Endothelial cell (in vitro differentiated cells): ENCODE measurements around the gene PCNX2. TPM values are rescaled to one million over a fixed set of nuclear protein-coding genes. Genes with fewer than 3 reads are reported as not detected.

ENCODE experiments used
- DNase-seq: peaks from one replicate; pipeline ENCODE4 v3.0.0; 2021; ENCODE audit warnings: low spot score
- H3K27ac Mint-ChIP-seq: one replicate; pipeline ENCODE4 v1.8.0; 2021; ENCODE audit warnings: mixed read lengths, inconsistent platforms; ENCODE audit not compliant: unreplicated experiment
- H3K27me3 Mint-ChIP-seq: one replicate; pipeline ENCODE4 v1.8.0; 2021; ENCODE audit warnings: mild to moderate bottlenecking, moderate library complexity, mixed read lengths, inconsistent platforms; ENCODE audit not compliant: unreplicated experiment
- H3K36me3 Mint-ChIP-seq: one replicate; pipeline ENCODE4 v1.8.0; 2021; ENCODE audit warnings: mild to moderate bottlenecking, low read depth, mixed read lengths, inconsistent platforms; ENCODE audit not compliant: unreplicated experiment
- H3K4me1 Mint-ChIP-seq: one replicate; pipeline ENCODE4 v1.8.0; 2021; ENCODE audit warnings: mild to moderate bottlenecking, mixed read lengths, inconsistent platforms; ENCODE audit not compliant: unreplicated experiment
- H3K4me3 Mint-ChIP-seq: one replicate; pipeline ENCODE4 v1.8.0; 2021; ENCODE audit warnings: mild to moderate bottlenecking, mixed read lengths, inconsistent platforms; ENCODE audit not compliant: unreplicated experiment
- H3K9me3 Mint-ChIP-seq: one replicate; pipeline ENCODE4 v1.8.0; 2021; ENCODE audit warnings: mixed read lengths, inconsistent platforms; ENCODE audit not compliant: unreplicated experiment
- total RNA-seq: library from RNA; stranded (reverse); fragmentation: NEBNext Ultra II Directional; extraction: Animal tissue kit (Norgen Biotek cat#: 25700); gene quantifications from one replicate; pipeline ENCODE4 v1.2.1, GENCODE V29; 2021; ENCODE audit not compliant: unreplicated experiment
- TF ChIP-seq, protein P1 (sequence below): fragments of 200-600 bp; sonication (generic); IDR thresholded peaks from one replicate; pipeline ENCODE4 v1.5.0; 2021; ENCODE audit warnings: antibody characterized with exemption; ENCODE audit not compliant: unreplicated experiment

PCNX2 gene
- total RNA-seq, 1 donor from 2014 or later = 24.0 TPM

DNA sequence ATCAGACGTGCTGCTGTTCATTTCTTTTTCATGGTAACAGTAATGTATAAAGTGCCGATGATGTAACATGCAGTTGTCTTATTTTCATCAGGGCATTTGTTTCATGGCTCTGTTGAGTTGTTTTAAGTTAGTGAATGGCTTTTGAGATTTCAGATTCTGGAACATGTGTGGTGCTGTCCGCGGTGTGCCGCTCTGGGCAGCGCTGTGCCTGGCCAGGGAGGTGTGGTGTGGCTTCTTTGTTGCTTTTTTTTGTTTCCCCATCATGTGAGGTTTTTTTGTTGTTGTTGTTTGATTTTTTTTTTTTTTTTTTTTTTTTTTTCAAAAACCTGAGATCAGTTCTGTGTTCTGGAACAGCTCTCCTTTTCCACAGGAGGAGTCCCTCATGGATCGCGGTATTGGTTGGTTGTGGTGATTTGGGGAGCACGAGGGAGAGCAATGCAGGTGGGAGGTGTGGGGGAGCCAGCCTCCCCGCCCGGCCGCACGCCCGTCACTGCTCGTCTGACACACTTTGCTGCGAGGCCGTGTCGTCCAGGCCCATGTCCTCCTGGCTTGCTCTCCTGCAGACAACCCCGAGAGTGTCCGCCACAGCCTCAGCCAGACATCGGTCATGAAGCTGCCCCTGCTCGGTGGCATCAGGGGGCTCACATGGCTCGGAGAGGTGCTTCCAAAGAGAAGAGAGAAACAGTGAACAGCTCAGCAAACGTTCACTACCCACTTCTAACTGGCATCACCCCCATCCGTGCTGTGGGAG is 311.5 kb downstream of the PCNX2 start:
- H3K4me3 Mint-ChIP-seq = no peak overlapping the region
- peaks cover 4% of the 10 kb centered on the region for H3K4me1 Mint-ChIP-seq
- H3K9me3 Mint-ChIP-seq = no peaks in the 10 kb centered on the region
- peaks cover 20% of the 10 kb centered on the region for H3K36me3 Mint-ChIP-seq
- no peak for DNase-seq
- TF ChIP-seq, protein P1, sequence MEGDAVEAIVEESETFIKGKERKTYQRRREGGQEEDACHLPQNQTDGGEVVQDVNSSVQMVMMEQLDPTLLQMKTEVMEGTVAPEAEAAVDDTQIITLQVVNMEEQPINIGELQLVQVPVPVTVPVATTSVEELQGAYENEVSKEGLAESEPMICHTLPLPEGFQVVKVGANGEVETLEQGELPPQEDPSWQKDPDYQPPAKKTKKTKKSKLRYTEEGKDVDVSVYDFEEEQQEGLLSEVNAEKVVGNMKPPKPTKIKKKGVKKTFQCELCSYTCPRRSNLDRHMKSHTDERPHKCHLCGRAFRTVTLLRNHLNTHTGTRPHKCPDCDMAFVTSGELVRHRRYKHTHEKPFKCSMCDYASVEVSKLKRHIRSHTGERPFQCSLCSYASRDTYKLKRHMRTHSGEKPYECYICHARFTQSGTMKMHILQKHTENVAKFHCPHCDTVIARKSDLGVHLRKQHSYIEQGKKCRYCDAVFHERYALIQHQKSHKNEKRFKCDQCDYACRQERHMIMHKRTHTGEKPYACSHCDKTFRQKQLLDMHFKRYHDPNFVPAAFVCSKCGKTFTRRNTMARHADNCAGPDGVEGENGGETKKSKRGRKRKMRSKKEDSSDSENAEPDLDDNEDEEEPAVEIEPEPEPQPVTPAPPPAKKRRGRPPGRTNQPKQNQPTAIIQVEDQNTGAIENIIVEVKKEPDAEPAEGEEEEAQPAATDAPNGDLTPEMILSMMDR = no peak
- peak overlapping the region; percentile 59 for H3K27ac Mint-ChIP-seq
- peaks cover 6% of the 10 kb centered on the region for H3K27me3 Mint-ChIP-seq

DNA sequence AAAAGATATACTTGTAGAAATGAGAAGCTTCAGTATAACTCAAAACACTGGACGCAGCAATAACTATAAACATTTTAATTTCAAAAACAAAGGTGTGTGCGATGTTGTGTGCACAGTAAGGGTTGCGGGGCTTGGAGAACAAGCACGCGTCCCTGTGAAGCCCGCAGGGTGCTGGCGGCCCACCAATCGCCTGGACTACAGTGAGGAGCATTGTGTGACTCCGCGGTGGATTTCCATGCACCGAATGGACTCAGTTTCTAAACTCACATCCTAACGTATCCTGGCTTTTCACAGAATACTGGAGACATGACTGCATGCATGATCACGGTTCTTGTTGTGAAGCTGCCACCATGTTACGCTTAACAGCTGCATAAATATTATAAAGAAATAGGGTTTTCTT is 312.1 kb downstream of the PCNX2 start:
- peaks cover 6% of the 10 kb centered on the region for H3K27me3 Mint-ChIP-seq
- no peak for DNase-seq

DNA sequence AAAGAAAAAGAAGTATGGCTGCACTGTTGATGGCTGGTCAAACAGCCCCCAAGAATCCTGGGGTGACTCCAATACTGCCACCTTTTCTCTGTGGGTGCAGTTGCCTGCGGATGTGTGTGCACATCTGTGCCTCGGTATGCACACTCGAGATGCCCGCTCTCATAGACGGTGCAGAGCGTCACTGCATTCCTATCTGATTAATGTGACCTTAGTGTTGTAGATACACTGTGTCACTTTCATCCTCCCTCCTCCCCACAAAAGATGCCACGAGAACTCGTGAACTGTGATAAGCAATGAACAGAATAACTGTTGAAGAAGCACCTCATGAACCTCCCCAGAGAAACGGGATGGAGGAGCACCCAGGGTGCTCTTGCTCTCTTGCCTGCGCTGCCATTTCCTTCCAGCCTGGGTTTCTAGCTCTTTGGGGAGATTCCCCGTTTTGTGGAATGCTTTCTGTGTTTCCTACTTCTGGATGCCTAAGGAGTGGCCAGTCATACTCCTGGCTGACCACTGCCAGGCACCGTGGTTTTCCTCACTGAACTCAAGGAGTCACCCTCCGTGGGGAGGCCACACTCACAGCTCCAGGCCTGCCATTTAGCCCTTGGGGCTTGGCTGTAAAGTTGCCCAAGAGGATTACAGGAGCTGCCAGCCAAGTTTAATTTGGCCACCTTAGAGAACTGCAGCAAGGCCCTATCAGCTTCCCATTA is 313.1 kb downstream of the PCNX2 start:
- Mint-ChIP-seq H3K4me1 (peaks cover 10% of the 10 kb centered on the region), H3K27me3 (peaks cover 4% of the 10 kb centered on the region), H3K27ac (no peak overlapping the region), H3K4me3 (no peak overlapping the region), H3K9me3 (no peaks in the 10 kb centered on the region), H3K36me3 (peaks cover 33% of the 10 kb centered on the region)
- no peak for DNase-seq
- TF ChIP-seq, protein P1 = no peak

More for the DNA sequence above, 312.1 kb downstream of the PCNX2 start:
- H3K4me3 Mint-ChIP-seq = no peak overlapping the region
- peaks cover 24% of the 10 kb centered on the region for H3K36me3 Mint-ChIP-seq
- H3K9me3 Mint-ChIP-seq = no peaks in the 10 kb centered on the region
- peaks cover 8% of the 10 kb centered on the region for H3K4me1 Mint-ChIP-seq
- TF ChIP-seq, protein P1 = no peak
- no peak overlapping the region for H3K27ac Mint-ChIP-seq

DNA sequence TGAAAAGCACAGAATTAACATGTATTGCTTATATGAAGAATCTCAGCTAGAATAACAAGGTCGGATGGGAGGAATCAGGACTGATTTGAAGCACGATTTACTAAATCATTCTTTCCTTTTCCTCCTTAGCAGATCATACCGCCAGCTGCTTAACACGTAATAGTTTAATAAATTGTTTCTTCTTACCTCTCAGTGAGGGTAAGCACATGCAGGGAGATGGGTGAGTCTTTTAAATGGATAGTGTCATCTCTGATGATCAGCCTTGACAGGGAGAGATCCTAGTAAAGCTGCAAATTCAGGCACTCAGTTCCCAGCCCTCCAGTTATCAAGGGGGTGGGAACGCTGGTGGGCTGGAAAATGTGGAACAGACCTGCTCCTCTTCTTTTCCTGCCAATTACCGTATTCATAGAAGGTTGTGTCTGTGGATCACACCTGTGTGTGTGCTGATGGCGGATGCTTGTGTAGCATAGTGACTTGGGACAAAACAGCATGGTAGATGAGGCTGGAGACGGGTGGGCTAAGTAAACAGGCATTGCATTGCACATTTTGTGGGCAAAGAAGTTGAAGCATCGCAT is 314.5 kb downstream of the PCNX2 start:
- DNase-seq = no peak
- H3K4me3 Mint-ChIP-seq = no peak overlapping the region
- TF ChIP-seq, protein P1 = no peak
- H3K27ac Mint-ChIP-seq = no peak overlapping the region
- peaks cover 15% of the 10 kb centered on the region for H3K4me1 Mint-ChIP-seq
- no peaks in the 10 kb centered on the region for H3K9me3 Mint-ChIP-seq
- peaks cover 4% of the 10 kb centered on the region for H3K27me3 Mint-ChIP-seq
- H3K36me3 Mint-ChIP-seq = peaks cover 38% of the 10 kb centered on the region
